Lower leg skin (tissue), 4 donors: ENCODE measurements around the gene ISYNA1. TPM values are rescaled to one million over a fixed set of nuclear protein-coding genes. Genes with fewer than 3 reads are reported as not detected.
A peak's percentile ranks its signal among the peaks of the same experiment; 100 is the strongest.

ENCODE experiments used
- DNase-seq, 2 donors: peaks; one replicate each; pipeline ENCODE4 v3.0.0-alpha.2; 2019; ENCODE audit warnings: low spot score in 2 of 2
- H3K4me3 ChIP-seq: fragments of 200-600 bp; sonication (generic); 2 replicates; pipeline ENCODE4 v1.5.1; 2017; ENCODE audit warnings: mild to moderate bottlenecking, low read depth; ENCODE audit not compliant: poor library complexity, severe bottlenecking
- POLR2A ChIP-seq, 2 donors: fragments of 450-650 bp; IDR thresholded peaks; one replicate each; pipeline ENCODE4 v1.6.1; 2016 to 2017; ENCODE audit warnings: antibody characterized with exemption in 2 of 2, mild to moderate bottlenecking in 1 of 2, moderate library complexity in 1 of 2
- WGBS, 2 donors: methylation state at CpG; one replicate each; pipeline ENCODE4 v1.1.5; 2018; 5-methylcytosine and 5-hydroxymethylcytosine counted together
- intact Hi-C: fragments of 100-400 bp; cut with DNase I; formaldehyde crosslinking; loops from one replicate; pipeline ENCODE4 v1.15.0; 2023; ENCODE audit warnings: low total_unique reads
- total RNA-seq, 4 donors: library from RNA; depleted of rRNA; stranded (reverse); fragments of >200 nt; gene quantifications; one replicate each; pipeline ENCODE4 v1.1.0, GENCODE V29; 2016
- TF ChIP-seq, protein P1 (sequence below), 3 donors: fragments of 450-650 bp; IDR thresholded peaks; one replicate each; pipeline ENCODE4 v1.5.1; 2016; ENCODE audit warnings: antibody characterized with exemption in 3 of 3, mild to moderate bottlenecking in 3 of 3, moderate library complexity in 2 of 3

The ISYNA1 gene
- 10 to 100 TPM; 16.9 to 29.9 (median 22.3) TPM for total RNA-seq

DNA sequence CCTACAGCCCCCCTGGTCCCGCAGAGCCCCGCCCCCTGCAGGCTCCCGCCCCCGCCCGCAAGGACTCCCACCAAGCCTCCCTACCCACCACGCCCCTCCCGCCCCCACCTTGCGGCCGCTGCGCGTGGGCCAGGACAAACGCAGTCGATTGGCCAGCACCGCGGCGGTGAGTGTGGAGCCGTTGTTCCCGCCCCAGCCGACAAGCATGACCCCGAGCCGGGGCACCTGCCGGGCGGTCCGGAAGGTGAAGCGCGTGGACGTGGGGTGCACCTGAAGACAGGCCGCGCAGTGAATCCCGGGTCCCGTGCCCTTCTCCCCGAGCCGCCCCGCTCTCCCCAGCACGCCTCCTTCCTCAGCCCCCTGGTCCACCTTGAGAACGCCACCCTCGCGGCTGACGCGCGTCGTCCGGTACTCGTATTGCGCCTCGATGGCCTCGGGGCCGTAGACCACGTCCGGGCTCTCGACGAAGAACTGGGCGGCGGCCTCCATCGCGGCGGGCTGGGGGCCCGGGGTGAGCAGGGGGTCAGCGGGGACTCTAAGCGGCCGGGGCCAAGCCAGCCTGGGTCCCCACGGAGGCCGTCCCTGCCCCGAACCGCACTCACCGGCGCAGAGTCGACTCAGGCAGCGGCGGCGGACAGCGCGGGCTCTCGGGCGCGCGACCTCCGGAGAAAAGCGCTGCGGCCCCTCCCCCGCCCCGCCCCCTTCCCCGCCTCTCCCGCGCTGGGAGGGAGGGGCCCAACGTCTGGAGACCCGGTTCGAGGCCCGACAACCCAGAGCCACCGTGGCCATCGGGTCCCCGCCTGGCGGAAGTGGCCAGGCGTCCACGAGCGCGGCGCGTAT lies at the start of gene ISYNA1:
TSS of gene ISYNA1 (minus strand) at position 643 of the 840 bp plus-strand sequence. CDS start at position 489, 154 bp downstream.
- WGBS, 2 donors = 1 to 2% methylated on average over 22 to 41 of the region's 99 CpGs
- peak in 1 of 2 donors; percentile 93 for DNase-seq
- no peak for TF ChIP-seq POLR2A (IDR thresholded peaks at IDR 0.05)
- TF ChIP-seq, protein P1, sequence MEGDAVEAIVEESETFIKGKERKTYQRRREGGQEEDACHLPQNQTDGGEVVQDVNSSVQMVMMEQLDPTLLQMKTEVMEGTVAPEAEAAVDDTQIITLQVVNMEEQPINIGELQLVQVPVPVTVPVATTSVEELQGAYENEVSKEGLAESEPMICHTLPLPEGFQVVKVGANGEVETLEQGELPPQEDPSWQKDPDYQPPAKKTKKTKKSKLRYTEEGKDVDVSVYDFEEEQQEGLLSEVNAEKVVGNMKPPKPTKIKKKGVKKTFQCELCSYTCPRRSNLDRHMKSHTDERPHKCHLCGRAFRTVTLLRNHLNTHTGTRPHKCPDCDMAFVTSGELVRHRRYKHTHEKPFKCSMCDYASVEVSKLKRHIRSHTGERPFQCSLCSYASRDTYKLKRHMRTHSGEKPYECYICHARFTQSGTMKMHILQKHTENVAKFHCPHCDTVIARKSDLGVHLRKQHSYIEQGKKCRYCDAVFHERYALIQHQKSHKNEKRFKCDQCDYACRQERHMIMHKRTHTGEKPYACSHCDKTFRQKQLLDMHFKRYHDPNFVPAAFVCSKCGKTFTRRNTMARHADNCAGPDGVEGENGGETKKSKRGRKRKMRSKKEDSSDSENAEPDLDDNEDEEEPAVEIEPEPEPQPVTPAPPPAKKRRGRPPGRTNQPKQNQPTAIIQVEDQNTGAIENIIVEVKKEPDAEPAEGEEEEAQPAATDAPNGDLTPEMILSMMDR (IDR thresholded peaks at IDR 0.05) = no peak
- peak within 1 kb of the TSS; percentile 24 for H3K4me3 ChIP-seq
- intact Hi-C loops = no loop called here

DNA sequence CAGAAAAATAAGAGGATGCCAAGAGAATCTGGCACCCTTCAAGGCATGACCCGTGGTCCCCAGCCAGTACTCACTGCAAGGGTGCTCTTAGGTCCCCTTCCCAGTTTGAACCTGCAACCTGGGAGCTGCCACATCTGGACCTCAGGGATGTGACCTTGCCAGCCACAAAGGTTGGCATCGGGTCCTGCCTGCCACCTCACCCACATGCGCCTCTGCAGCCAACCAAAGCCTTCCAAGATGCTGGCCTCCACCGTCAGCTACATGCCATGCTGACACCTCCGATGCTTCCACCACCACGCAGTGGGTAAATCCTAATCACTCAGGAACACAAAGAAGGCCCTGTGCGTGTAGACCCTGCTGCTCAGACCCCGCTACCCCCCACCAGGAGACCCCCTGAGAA lies 48.8 kb upstream of the ISYNA1 start:
- WGBS, 2 donors = 81 to 90% methylated on average over 8 of the region's 8 CpGs
- H3K4me3 ChIP-seq = no peak overlapping the region
- intact Hi-C loops = no loop called here
- no peak for DNase-seq
- no peak for TF ChIP-seq POLR2A (IDR thresholded peaks at IDR 0.05)
- TF ChIP-seq, protein P1 (IDR thresholded peaks at IDR 0.05) = no peak

DNA sequence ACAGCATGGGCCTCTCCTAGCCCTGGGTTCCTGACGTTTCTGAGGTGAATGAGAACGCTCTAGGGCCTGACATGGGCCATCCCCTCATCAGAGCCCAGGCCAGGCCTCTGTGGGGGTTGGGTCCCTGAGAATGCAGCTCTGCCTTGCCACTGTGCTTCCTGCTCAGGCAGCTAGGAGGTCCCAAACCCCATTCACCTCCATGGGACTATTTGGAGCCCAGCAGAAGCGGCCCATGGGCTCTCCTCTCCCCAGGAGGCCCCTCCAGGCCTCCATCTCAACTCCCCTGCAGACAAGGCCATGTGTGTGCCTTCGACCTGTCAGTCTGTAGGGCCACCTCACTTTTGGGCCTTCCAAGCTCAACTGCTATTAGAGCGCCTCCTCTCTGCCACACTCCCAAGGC lies 47.1 kb upstream of the ISYNA1 start:
- intact Hi-C loops = no loop called here
- 92 to 97% methylated on average over 5 of the region's 5 CpGs for WGBS, 2 donors
- no peak overlapping the region for H3K4me3 ChIP-seq
- TF ChIP-seq, protein P1 (IDR thresholded peaks at IDR 0.05) = no peak
- no peak for TF ChIP-seq POLR2A (IDR thresholded peaks at IDR 0.05)
- no peak for DNase-seq

DNA sequence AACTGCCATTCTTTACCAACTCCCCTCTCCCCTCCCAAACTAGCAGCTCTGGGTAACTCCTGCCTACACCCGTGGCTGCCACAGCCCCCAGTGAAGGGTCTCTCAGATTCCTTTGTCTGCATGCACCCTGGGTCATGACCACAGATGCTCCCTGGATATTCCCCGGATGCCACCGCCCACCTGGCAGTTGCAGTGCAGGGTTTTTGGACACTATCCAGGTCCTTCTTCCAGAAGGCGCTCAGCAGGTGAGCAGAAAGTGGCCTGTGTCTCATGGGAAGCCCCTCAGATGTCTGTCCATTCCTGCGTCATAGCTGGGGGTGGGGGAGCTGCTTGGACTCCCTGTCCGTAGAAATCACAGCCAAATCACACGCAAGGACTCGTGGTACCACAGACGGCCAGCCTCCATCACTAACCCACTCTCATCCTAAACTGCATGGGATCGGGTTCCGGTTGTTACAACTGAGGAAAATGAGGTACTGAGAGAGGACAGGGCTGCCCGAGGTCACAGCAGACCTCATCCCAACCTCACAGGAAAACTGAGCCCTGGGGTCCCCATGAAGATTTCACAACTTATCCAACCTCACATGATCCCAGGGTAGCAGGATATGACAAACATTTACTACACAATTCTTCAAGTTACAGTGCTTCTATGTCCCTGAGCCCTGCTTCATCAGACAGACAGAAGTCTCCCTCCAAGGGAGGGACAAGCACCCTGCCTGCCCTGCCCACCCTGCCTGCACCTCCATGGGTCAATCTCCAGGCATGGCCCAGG lies 45.4 kb upstream of the ISYNA1 start:
- WGBS, 2 donors = 61 to 72% methylated on average over 12 of the region's 12 CpGs
- no peak overlapping the region for H3K4me3 ChIP-seq
- no peak for TF ChIP-seq POLR2A (IDR thresholded peaks at IDR 0.05)
- TF ChIP-seq, protein P1 (IDR thresholded peaks at IDR 0.05) = no peak
- intact Hi-C loops = no loop called here
- DNase-seq = no peak

DNA sequence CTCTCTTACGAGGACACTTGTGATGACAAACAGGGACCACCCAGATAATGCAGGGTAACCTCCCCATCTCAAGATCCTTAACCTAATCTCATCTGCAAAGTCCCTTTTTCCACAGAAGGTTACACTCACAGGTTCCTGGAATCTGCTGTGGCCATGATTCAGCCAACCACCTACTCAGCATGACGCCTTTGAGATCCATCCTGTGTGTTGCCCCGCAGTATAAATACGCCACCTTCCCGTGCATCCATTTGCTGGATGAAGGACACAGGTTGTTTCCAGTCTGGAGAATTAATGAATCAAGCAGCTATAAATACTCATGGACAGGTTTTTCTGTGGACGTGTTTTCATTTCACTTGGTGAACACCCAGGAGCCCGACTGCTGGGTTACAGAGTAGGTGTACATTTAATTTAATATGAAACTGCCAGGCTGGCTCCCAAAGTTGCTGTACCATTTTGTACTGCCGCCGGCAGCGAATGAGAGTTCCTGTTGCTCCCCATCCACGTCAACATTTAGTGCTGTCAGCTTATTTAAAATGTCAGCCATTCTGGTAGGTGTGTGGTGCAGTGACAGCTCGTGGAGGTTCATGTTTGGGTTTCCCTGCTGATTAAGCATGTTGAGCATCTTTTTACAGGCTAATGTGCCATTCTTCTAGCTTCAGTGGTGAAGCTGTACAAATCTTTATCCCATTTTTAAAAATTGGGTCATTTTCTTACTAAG lies 43.7 kb upstream of the ISYNA1 start:
- TF ChIP-seq, protein P1 (IDR thresholded peaks at IDR 0.05) = no peak
- TF ChIP-seq POLR2A (IDR thresholded peaks at IDR 0.05) = no peak
- no peak overlapping the region for H3K4me3 ChIP-seq
- no peak for DNase-seq
- intact Hi-C loops = no loop called here
- WGBS, 2 donors = 94 to 95% methylated on average over 12 of the region's 12 CpGs
